Fibroblast of upper back skin (primary cell): Measurements from ENCODE around the gene BTBD2.

Experiments
- DNase-seq: peaks from one replicate; pipeline ENCODE4 v3.0.0-alpha.2; 2013

The BTBD2 gene

GRCh38 chr19:1956868-1957492, 58.5 kb downstream of the BTBD2 start:
- DNase-seq, result no peak

GRCh38 chr19:1956122-1956494, 59.4 kb downstream of the BTBD2 start:
- no peak for DNase-seq

GRCh38 chr19:1955171-1956121, 60.1 kb downstream of the BTBD2 start:
- no peak for DNase-seq

- DNase-seq, result no peak
These were observed 61.0 kb downstream of the BTBD2 start for GRCh38 chr19:1954532-1954933.

GRCh38 chr19:1953441-1954094, 61.9 kb downstream of the BTBD2 start:
- no peak for DNase-seq

GRCh38 chr19:1953037-1953436, 62.5 kb downstream of the BTBD2 start:
- no peak for DNase-seq

GRCh38 chr19:1952635-1953034, 62.9 kb downstream of the BTBD2 start:
- no peak for DNase-seq

- no peak for DNase-seq
These were observed 64.9 kb downstream of the BTBD2 start for GRCh38 chr19:1950640-1951039.

GRCh38 chr19:1949304-1950101, 66.0 kb downstream of the BTBD2 start:
- no peak for DNase-seq

GRCh38 chr19:1947651-1948209, 67.8 kb downstream of the BTBD2 start:
- DNase-seq, result no peak

GRCh38 chr19:1945899-1946298, 69.6 kb downstream of the BTBD2 start:
- DNase-seq, result peak; percentile 32

- no peak for DNase-seq
These were observed 70.5 kb downstream of the BTBD2 start for GRCh38 chr19:1944916-1945561.

- no peak for DNase-seq
These were observed 71.2 kb downstream of the BTBD2 start for GRCh38 chr19:1944088-1944915.

GRCh38 chr19:1943661-1944087, 71.8 kb downstream of the BTBD2 start:
- DNase-seq, result no peak

- DNase-seq, result no peak
These were observed 72.5 kb downstream of the BTBD2 start for GRCh38 chr19:1942934-1943555.

GRCh38 chr19:1942078-1942933, 73.2 kb downstream of the BTBD2 start:
- peak; percentile 53 for DNase-seq

GRCh38 chr19:1941146-1942077, 74.1 kb downstream of the BTBD2 start, which contains the start of gene CSNK1G2:
Gene CSNK1G2, plus strand, starts transcription at chr19:1941172. Its CDS starts 28,601 bp downstream, at chr19:1969773.
- no peak for DNase-seq

- no peak for DNase-seq
These were observed 77.4 kb downstream of the BTBD2 start for GRCh38 chr19:1938071-1938470.
